HG03108 (cell line): ENCODE data around the gene DYNC1H1.

ENCODE experiments used
- ATAC-seq: cut with Tn5 transposase; IDR thresholded peaks from one replicate; pipeline ENCODE4 v1.9.1; 2021; ENCODE audit warnings: moderate library complexity; ENCODE audit not compliant: unreplicated experiment

The DYNC1H1 gene

DNA sequence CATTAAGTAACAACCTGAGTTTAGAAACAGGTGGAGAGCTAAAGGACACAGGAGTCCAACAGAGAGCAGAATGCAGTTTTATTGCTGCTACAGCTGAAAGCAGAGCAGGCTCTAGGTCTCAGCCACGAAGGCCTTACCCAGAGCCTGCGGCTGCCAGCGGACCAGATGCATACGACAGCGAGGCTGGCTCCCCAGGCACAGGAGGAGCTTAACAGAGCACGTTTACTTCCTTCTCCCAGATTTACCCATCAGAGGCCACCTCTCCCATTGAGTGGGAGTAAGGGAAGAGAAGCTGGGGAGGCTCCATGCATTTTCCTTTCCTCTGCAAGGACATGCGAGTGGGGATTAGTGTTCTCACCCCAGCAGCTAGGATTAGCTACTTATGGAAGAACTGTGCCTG lies 22.6 kb downstream of the DYNC1H1 start:
- no peak for ATAC-seq

DNA sequence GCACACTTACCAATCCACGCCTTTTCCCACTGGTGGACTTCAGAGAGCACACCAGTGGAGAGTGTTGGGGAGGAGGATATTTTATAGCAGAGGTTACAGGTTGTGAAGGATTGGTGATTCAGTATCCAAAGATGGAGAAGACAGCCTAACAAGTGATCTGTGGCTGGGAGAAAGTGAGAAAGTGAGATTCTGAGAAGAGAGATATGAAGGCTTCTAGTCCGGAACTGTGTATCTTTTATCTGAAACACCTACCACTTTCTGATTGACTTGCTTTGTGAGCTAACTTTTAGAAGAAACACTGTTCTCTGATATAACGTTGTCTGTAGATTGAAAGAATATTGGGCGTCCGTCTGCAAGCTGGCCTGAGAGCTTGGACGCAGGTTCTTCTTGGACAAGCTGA lies 24.0 kb downstream of the DYNC1H1 start:
- ATAC-seq: no peak

DNA sequence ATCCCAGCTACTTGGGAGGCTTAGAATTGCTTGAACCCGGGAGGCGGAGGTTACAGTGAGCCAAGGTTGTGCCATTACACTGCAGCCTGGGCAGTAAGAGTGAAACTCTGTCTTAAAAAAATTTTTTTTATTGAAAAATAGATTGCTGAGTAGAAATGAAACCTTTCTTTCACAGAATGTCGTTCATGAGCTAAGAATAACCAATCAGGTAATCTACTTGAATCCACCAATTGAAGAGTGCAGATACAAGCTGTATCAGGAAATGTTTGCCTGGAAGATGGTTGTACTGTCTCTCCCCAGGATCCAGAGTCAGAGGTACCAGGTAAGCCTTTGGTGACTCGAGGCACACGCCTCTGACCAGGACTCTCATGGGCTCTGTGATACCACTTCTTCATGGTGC lies 27.0 kb downstream of the DYNC1H1 start:
- ATAC-seq: no peak

DNA sequence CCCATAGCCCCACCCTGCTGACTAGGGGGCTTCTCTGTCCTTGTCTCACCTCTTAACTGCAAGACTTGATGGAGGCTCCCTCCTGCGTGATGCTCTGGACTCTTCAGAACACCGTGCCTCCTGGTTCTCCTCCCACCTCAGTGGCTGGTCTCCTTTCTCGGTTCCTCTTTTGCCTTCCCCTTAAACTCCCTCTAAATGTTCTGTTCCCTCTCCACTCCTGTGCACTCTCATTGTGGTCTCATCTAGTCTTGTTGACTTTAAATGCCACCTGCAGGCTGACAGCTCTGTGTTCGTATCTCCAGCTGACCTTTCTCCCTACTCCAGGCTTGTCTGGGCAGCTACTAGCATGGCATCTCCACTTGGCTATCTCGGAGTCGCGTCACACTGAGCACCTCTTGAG lies 28.3 kb downstream of the DYNC1H1 start:
- ATAC-seq: peak; percentile 85

DNA sequence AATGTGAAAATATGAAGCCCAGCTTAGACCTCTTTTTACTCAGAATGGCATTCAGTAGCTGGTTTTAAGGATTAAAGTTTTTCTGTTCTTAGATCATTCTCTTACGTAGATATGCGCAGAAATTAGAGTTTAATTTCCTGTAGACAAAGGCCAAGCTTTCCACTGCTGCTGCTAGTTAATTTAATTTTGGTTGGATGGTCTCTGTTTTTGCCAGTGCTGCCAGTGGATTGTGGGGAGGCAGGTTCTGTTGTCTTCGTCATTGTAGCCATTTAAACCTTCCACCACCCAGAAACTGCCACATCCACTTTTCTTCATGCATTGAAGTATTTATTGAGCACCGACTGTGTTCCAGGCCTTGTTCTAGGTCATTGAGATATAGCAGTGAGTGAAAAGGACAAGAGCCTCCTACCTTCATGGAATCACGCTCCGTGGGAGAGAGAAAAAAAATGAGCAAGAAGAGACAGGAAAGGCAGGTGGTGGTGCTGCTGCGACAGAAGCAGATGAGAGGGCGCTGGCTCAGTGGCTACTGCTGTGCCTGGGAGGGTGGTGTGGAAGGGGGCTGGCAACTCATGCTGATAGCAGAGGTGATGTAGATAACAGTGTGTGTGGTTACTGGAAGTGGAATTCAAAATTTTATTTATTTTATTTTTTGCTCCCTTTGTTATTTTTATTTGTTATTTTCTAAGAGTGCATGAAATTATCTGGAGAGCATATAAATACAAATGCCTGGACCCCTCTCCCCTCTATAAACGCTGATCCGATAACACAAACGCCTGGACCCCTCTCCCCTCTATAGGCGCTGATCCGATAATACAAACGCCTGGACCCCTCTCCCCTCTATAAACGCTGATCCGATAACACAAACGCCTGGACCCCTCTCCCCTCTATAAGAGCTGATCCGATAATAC lies 33.3 kb downstream of the DYNC1H1 start:
- ATAC-seq: no peak

DNA sequence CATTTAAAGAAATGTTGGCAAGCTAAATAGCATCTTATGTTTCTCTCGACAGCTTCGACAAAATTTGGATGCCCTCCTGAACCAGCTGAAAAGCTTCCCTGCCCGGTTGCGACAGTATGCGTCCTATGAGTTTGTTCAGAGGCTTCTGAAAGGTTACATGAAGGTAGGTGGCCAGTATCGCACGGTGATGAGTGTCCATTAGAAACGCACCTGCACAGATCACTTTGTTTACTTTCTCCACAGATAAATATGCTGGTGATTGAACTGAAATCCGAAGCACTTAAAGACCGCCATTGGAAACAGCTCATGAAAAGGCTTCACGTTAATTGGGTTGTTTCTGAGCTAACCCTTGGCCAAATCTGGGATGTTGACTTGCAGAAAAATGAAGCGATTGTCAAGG lies 36.5 kb downstream of the DYNC1H1 start:
- ATAC-seq: no peak

DNA sequence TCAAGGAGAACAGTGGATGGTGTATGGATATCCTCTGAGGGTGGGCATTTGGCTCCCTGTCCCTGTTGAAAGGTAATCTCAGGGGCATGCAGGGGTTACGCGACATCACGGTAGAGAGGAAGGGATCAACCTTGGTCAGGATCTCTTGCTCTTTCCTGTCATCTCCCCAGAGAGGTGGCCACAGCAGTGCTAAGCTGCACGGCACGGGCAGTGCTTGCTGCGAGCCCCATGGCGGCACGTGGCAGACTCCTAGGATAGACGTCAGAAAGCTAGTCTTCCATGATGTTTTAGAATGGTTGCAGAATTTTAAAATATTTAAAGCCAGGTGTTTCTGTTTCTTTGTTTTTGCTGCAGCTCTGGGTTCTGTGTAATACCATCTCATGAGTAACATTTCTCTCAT lies 41.0 kb downstream of the DYNC1H1 start:
- ATAC-seq: no peak

DNA sequence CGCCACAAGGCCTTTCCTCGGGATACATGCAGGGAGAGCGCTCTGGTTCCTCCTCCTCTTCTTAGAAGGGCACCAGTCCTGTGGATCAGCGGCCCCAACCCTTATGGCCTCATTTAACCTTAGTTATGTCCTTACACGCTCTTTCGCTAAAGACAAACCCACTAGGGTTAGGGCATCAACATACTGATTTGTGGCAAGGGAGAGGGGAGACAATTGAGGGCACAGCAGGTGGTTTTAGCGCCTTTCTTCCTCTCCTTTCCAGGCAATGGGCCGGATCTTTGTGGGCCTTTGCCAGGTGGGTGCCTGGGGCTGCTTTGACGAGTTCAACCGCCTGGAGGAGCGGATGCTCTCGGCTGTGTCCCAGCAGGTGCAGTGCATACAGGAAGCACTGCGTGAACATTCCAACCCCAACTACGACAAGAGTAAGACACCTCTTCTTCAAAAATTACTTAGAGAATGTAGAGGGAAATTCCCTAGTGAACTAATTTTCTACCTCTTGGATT lies 43.6 kb downstream of the DYNC1H1 start:
- ATAC-seq: no peak

DNA sequence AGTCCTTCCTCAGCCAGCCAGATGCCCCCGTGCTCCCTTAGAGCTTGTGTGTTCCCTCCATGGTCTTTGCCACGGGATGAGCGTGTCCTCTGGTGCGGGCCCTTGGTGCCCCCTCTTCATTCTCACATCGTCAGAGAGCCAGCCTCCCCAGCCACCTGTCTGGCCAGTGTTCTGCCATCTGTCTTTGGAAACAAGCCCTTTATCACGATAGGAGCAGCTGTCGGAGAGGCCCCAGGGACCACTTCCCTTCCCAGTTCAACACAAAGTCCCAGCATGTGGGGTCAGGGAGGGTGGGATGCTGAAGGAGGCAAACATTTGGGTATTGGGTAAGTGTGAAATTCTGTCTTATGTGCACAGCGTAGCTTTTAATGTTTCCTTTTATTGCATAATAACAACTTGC lies 44.5 kb downstream of the DYNC1H1 start:
- no peak for ATAC-seq

DNA sequence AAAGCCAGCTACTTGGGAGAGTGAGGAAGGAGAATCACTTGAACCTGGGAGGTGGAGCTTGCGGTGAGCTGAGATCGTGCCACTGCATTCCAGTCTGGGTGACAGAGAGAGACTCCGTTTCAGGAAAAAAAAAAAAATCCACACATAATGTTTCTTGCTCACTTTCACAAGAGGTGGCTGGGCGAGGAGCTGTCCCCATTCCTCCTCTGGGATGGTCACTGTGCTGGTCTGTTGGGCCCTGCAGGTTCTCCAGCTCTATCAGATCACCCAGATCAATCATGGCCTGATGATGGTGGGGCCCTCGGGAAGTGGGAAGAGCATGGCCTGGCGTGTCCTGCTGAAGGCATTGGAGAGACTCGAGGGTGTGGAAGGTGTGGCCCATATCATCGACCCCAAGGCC lies 47.3 kb downstream of the DYNC1H1 start:
- ATAC-seq: no peak

DNA sequence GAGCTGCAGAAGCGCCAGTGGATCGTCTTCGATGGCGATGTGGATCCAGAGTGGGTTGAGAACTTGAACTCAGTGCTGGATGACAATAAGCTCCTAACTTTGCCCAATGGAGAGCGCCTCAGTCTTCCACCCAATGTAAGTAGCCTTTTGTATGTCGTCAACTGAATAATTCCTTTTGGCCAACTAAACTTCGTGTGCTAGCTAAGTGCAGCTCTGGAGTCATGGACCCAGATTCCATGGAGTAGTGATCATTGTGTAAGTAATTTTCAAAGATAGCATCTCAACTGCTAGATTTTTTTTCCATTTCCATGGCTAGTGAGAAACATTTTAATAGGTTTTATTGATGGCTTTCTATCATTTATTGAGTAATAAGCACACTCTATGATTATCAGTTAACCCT lies 48.0 kb downstream of the DYNC1H1 start:
- no peak for ATAC-seq

DNA sequence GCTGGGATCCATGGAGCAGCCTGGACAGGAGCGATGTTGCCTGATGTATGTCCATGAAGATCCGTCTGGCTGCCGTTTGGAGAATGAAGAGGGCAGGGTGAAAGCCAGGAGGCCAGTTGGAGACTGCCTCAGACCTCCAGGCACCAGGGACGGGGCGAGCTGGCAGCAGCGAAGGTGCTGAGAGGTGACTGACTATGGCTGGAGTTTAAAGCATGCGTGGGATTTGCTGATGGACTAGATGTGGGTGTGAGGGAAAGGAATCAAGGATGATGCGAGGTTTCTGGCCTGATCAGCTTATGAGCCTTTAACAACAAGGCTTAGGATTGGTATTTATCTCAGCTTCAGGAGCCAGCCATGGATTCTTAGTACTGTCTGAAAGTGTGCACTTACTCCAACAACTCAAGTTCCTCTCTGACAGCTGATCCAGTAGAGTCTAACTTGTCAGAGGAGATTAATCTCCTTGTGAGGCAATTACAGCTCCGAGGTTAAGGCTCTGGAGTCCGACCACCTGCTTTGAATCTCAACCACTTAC lies 49.4 kb downstream of the DYNC1H1 start:
- ATAC-seq: no peak

DNA sequence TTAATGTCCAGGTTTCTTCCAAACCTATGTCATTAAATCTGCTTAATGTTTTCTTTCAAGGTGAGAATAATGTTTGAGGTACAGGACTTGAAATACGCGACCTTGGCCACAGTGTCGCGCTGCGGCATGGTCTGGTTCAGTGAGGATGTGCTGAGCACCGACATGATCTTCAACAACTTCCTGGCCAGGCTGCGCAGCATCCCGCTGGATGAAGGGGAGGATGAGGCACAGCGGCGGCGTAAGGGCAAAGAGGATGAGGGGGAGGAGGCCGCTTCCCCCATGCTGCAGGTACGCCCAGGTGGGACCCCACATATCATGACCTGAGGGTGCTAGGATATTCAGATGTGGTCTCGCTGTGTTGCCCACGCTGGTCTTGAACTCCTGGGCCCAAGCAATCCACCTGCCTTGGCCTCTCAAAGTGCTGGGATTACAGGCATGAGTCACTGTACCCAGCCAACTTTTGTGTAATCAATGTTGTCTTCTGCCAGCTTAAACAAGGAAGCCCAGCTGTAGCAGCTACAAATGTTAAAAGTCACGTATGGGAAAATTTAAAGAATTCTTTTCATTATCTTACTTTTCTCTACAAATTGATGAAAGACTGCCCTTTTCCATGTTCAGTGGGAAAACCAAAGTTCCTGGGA lies 50.8 kb downstream of the DYNC1H1 start:
- no peak for ATAC-seq

DNA sequence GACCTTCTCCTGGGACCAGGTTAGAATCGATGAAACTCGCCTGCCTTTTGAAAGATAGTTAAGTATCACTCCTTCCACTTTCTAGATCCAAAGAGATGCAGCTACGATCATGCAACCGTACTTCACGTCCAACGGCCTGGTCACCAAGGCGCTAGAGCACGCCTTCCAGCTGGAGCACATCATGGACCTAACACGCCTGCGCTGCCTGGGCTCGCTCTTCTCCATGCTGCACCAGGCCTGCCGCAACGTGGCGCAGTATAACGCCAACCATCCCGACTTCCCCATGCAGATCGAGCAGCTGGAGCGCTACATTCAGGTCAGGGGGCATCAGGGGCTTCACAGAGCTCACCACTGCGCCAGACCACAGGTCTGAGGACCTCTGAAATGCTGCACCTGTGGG lies 51.4 kb downstream of the DYNC1H1 start:
- no peak for ATAC-seq

DNA sequence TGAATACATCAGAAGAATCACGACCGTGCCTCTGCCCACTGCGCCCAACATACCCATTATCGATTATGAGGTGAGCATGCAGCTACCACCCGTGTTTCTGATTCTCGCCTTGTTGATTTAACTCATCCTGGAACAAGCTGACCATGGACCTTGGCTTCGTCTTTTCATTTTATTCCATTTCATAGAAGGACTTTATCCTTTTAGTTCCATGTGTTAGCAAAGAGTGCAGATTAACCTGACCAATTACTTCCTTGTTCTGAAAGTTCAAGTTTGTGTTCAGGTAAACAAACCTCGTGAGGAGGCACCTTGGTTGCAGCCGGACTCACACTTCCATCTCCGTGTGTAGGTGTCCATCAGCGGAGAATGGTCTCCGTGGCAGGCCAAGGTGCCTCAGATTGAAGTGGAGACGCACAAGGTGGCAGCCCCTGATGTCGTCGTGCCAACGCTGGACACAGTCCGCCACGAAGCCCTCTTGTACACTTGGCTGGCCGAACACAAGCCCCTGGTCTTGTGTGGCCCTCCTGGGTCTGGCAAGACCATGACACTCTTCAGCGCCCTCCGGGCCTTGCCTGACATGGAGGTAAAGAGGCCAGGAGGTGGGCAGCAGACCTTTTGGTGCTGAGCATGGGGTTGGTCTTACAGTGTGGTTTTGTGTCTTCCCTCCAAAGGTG lies 52.2 kb downstream of the DYNC1H1 start:
- ATAC-seq: no peak

DNA sequence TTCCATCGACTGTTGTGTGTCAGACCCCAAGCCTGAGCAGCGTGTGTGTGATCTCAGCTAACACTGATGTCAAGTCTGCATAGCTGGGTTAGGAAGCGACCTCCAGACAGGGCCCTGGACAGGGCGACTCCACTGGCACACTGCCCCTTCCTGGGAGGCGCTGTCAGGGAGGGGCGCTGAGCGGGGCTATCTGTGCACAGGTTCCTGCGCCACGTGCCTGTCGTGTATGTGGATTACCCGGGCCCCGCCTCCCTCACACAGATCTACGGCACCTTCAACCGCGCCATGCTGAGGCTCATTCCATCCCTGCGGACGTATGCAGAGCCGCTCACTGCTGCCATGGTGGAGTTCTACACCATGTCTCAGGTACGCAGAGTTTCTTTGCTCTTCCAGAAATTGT lies 53.9 kb downstream of the DYNC1H1 start:
- no peak for ATAC-seq

DNA sequence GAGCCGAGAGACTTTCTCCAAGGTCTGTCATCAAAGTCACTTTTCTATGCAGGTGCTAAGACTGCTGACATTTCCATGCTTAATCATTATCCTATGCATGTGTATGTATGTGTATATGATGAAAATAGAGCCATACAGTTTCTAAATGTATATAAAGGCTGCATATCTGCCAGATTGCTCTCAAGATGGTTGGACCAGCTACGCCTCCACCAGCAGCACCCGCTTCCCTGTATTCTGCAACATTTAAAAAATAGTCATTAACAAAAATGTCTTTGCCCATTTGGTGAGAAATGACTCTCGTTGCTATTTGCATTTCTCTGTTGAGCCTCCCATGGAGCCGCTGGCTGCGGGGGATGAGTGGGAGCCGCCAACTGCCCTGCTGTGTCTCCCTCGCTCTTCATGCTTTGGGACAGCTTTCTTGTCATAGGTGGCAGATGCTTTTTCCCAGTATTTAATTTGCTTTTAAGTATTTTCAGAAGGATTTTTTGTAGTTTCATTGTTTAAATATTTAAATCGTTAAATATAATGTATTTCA lies 54.7 kb downstream of the DYNC1H1 start:
- ATAC-seq: no peak

DNA sequence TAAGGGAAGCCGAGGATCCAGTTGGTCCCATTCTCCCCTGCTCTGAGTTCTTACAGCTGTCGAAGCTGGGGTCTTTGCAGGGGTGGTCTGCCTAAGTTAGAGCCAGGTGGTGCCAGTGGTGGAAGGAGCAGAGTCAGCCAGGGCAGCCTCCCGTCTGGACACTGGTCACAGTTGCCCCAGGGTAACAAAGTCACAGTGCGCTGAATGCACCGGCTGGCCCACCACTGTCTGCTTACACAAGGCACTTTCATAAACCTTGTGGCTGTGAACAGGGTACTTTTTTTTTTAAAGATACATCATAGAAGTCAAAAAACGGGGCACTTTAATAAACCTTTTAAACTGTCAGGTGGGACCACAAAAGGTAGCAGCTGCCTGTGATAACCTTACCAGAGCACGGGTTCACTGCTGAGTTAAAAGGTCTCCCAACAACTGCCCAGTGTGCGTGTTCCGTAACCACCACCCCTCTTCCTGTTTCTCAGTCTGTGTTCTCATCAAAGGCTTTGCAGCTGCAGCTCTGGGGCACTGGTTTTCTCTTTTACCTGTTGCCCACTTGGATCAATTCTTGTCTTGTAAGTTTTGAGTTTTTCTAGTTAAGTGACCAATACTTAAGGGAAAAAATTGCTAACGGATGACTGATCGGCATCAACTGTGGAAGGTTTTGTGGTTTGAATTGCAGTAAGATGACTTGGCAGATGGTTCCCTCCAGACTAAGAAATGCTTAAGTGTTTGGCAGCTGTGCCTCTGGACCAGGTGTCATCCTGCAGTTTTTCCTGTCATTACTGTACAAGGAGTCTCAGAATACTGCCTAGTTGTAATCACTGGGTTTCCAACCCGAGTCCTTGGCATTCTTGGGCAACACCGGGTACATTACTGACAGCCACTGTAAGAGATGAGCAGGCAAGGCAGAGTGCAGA lies 55.9 kb downstream of the DYNC1H1 start:
- no peak for ATAC-seq

DNA sequence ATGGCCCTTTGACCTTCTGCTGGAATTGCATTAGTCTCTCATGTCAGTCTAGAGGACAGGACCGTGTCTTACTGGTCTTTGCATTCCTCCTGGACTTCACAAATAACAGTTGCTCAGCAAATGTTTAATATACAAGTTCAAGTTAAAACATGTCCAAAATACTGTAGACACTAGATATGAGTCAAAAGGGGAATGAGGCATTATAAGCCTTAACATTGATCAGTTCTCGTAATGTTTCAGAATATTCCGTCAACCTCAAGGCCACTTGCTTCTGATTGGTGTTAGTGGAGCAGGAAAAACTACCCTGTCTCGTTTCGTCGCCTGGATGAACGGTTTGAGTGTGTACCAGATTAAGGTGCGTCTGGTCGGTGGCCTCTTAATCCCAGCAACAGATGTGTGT lies 62.6 kb downstream of the DYNC1H1 start:
- ATAC-seq: no peak

DNA sequence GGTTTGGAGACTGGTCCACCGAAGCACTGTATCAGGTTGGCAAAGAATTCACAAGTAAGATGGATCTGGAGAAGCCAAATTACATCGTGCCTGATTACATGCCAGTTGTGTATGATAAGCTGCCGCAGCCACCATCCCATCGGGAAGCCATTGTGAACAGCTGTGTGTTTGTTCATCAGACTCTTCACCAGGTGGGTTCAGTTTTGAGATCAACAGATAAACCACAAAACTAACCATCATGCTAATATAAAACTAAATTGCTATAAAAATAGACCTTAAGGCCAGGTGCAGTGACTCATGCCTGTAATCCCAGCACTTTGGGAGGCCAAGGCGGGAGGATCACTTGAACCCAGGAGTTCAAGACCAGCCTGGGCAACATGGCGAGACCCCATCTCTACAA lies 63.6 kb downstream of the DYNC1H1 start:
- ATAC-seq: no peak
